Esophagus muscularis mucosa (tissue), 4 donors: Measurements from ENCODE around the gene MYO1G.
"Not testable (repeated sequence)": the region's sequence is repeated elsewhere in the genome, so short reads cannot be mapped to it uniquely, and the experiment has no call there.

ENCODE experiments used
- EP300 ChIP-seq: sonication (generic); formaldehyde crosslinking; IDR thresholded peaks from one replicate; pipeline ENCODE4 v1.6.1; 2017; ENCODE audit warnings: antibody characterized with exemption
- POLR2AphosphoS5 ChIP-seq, 2 donors: sonication (generic); formaldehyde crosslinking; IDR thresholded peaks; one replicate each; pipeline ENCODE4 v1.6.1; 2017; ENCODE audit warnings: antibody characterized with exemption in 2 of 2
- TF ChIP-seq, protein P1 (sequence below), 3 experiments: fragments of 200-600 bp in 2 of 3; fragments of 450-650 bp in 1 of 3; sonication (generic) in 2 of 3; IDR thresholded peaks; one replicate each; pipeline ENCODE4 v1.5.1; 2017 to 2019; ENCODE audit warnings: antibody characterized with exemption in 3 of 3, mild to moderate bottlenecking in 2 of 3, moderate library complexity in 1 of 3

- TF ChIP-seq, protein P1, sequence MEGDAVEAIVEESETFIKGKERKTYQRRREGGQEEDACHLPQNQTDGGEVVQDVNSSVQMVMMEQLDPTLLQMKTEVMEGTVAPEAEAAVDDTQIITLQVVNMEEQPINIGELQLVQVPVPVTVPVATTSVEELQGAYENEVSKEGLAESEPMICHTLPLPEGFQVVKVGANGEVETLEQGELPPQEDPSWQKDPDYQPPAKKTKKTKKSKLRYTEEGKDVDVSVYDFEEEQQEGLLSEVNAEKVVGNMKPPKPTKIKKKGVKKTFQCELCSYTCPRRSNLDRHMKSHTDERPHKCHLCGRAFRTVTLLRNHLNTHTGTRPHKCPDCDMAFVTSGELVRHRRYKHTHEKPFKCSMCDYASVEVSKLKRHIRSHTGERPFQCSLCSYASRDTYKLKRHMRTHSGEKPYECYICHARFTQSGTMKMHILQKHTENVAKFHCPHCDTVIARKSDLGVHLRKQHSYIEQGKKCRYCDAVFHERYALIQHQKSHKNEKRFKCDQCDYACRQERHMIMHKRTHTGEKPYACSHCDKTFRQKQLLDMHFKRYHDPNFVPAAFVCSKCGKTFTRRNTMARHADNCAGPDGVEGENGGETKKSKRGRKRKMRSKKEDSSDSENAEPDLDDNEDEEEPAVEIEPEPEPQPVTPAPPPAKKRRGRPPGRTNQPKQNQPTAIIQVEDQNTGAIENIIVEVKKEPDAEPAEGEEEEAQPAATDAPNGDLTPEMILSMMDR (IDR thresholded peaks at IDR 0.05) = not testable (repeated sequence)
- not testable (repeated sequence) for TF ChIP-seq POLR2AphosphoS5 (IDR thresholded peaks at IDR 0.05); EP300
These were observed 13.4 kb upstream of the MYO1G start for GRCh38 chr7:44992004-44992795.
